Tibial nerve (tissue), 4 donors: ENCODE measurements around the gene PEMT.

Experiments used
- CTCF ChIP-seq, 5 experiments: fragments of 200-600 bp in 3 of 5; fragments of 450-650 bp in 2 of 5; sonication (generic) in 3 of 5; IDR thresholded peaks; one replicate each; pipeline ENCODE4 v1.5.1; 2016 to 2019; ENCODE audit warnings: antibody characterized with exemption in 5 of 5, mild to moderate bottlenecking in 3 of 5, moderate library complexity in 2 of 5
- EP300 ChIP-seq, 2 donors: sonication (generic); formaldehyde crosslinking; IDR thresholded peaks; one replicate each; pipeline ENCODE4 v1.6.1; 2017; ENCODE audit warnings: antibody characterized with exemption in 2 of 2, mild to moderate bottlenecking in 1 of 2
- POLR2A ChIP-seq, 2 donors: fragments of 450-650 bp; IDR thresholded peaks; one replicate each; pipeline ENCODE4 v1.6.1; 2017; ENCODE audit warnings: antibody characterized with exemption in 2 of 2, mild to moderate bottlenecking in 2 of 2, moderate library complexity in 2 of 2

DNA sequence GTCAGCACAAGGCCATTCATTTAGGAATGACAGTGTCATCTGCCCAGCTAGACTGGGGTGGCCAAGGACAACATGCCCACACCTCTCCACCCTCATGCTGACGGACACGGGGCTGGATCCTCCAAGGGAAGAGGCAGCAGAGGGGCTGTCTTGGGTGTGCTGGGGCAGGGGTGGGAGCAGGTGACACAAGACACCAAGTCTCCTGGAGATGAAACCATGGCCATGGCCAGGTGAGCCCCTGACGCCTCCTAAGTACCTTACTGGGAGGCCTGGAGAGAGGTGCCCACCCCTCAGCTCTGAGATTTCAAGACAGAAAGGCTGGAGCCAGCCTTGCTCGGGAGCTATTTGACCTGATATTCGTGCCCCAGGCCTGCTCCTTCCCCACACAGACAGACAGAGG is 86.4 kb downstream of the PEMT start:
- TF ChIP-seq CTCF (IDR thresholded peaks at IDR 0.05): no peak
- no peak for TF ChIP-seq POLR2A (IDR thresholded peaks at IDR 0.05)
- no peak for TF ChIP-seq EP300 (IDR thresholded peaks at IDR 0.05)
